ENCODE data around the gene MCM10. TPM values are rescaled to one million over a fixed set of nuclear protein-coding genes. Genes with fewer than 3 reads are reported as not detected.

Gene MCM10
- total RNA-seq = 10.4 to 14.8 TPM (median 12.5 TPM) in 3 replicates

DNA sequence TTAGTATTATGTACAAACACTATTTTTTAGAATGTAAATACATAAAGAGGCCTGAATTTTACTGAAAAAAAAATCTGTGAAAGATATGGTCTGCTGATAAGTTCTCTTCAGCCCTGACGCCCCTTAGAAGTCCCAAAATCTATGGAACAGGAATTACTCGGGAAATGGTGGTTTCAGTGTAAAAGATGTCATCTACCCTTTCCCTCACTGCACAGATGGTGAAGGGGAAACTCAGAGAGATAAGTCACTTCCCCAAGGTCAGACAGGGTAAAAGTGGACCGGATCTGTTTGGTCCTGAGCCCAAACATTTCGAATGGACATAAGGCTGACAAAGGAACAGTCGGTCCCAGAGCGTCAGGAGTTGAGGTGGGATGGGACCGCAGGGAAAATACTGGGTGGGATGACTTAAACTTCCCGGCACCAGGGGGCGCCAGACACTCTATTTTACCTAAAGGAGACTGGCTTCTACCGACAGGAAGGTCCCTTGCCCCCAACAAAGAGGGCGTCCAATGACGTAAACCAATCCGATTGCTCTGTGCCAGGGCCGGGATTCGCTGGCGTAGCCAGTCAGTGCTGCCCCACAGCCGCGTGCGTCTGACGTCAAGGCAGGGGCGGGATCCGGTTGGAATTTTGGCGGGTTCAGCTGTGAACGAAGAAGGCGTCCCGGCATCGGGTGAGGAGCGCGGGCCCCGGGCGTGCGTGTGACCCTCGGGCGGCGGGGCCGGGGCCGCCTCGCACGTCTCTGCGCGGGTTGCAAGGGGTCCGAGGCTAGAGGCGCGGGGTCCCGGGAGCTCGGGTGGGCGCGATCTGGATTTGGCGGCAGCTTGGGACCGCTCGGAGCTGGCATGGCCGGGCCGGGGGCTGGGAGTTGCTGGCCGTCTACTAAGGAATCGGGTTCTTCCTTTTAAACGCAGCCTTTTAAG is at the start of gene MCM10:
TSS of gene MCM10 (plus strand) at position 625 of the 923 bp plus-strand sequence. CDS start 2,645 bp downstream, outside the sequence.
- Mint-ChIP-seq H3K27ac (peak within 1 kb of the TSS; percentile 70), H3K4me1 (peaks cover 14% of the 10 kb centered on the region), H3K36me3 (no peaks in the 10 kb centered on the region), H3K27me3 (ENCODE audit: low read depth) (no peaks in the 10 kb centered on the region), H3K9me3 (no peaks in the 10 kb centered on the region), H3K4me3 (peak within 1 kb of the TSS; percentile 77)
- TF ChIP-seq, protein P1, sequence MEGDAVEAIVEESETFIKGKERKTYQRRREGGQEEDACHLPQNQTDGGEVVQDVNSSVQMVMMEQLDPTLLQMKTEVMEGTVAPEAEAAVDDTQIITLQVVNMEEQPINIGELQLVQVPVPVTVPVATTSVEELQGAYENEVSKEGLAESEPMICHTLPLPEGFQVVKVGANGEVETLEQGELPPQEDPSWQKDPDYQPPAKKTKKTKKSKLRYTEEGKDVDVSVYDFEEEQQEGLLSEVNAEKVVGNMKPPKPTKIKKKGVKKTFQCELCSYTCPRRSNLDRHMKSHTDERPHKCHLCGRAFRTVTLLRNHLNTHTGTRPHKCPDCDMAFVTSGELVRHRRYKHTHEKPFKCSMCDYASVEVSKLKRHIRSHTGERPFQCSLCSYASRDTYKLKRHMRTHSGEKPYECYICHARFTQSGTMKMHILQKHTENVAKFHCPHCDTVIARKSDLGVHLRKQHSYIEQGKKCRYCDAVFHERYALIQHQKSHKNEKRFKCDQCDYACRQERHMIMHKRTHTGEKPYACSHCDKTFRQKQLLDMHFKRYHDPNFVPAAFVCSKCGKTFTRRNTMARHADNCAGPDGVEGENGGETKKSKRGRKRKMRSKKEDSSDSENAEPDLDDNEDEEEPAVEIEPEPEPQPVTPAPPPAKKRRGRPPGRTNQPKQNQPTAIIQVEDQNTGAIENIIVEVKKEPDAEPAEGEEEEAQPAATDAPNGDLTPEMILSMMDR (IDR thresholded peaks at IDR 0.05; ENCODE audit: unreplicated experiment) = peak; percentile 95
- DNase-seq (ENCODE audit: low spot score in 2 of 2, unreplicated experiment in 2 of 2) = peak; percentile 94 to 98

DNA sequence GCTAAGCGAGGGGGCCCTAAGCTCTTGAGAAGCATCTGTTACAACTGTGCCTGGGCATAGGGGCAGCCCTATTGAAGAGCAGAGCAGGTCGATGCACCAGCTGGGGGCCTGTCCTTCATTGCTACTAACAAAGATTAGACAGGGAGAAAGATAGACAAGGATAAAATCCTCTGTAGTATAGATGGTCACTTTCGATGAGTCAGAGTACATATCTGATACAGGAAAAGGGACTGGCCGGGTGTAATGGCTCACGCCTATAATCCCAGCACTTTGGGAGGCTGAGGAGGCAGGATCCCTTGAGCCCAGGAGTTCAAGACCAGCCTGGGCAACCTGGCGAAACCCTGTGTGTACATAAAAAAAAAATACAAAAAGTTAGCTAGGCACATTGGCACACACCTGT is 47.8 kb upstream of the MCM10 start:
- TF ChIP-seq, protein P1 (IDR thresholded peaks at IDR 0.05; ENCODE audit: unreplicated experiment) = no peak
- no peak overlapping the region for H3K27ac Mint-ChIP-seq
- DNase-seq (ENCODE audit: low spot score in 2 of 2, unreplicated experiment in 2 of 2) = no peak
- peaks cover 27% of the 10 kb centered on the region for H3K36me3 Mint-ChIP-seq
- peaks cover 16% of the 10 kb centered on the region for H3K4me1 Mint-ChIP-seq
- no peak overlapping the region for H3K4me3 Mint-ChIP-seq
- no peaks in the 10 kb centered on the region for H3K27me3 Mint-ChIP-seq (ENCODE audit: low read depth)
- no peaks in the 10 kb centered on the region for H3K9me3 Mint-ChIP-seq

DNA sequence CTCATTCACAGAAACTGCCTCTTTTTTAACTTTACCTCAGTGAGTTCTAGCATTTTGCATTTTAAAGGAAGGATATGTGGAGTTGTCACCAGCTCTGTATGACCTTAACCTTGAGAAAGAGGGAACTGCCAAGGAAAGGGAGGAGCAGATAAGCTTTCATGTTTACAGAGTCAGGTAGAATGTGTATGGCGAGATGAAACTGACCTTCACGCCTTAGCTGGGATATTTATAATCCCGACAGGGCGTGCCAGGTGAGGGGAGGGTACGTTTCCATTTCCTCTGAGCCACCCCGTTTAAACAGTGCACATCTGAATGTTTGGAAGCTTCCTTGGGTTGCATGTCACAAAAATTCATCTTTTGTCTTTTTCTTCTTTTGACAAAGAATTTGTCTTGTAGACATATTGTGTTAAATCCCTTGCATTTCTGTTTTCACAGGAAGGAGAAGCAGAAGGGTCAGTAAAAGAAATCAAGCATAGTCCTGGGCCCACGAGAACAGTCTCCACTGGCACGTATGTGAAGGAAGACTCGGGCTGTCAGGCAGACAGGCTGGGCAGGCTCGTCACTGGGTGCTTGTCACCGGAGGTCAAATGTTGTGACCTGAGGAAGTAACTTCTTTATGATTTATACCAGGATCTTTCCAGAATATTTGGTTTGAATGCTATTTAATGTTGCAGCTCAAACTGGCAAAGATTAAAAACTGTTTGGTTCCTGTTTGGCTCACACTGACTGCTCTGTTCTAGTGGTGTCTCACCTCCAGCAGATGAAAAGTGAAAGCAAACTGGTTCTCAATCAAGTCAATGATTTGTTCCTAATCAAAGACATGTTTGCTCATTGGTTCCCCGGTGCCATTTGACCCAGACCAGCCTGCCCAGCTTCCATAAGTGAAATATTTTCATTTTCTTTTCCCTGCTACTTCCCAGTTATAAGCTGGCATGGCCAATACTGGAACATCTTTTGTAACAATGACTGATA is 45.2 kb upstream of the MCM10 start:
- Mint-ChIP-seq H3K27me3 (ENCODE audit: low read depth) (no peaks in the 10 kb centered on the region), H3K27ac (no peak overlapping the region), H3K4me3 (no peak overlapping the region), H3K4me1 (peaks cover 16% of the 10 kb centered on the region), H3K36me3 (peaks cover 35% of the 10 kb centered on the region), H3K9me3 (no peaks in the 10 kb centered on the region)
- no peak for DNase-seq (ENCODE audit: low spot score in 2 of 2, unreplicated experiment in 2 of 2)
- TF ChIP-seq, protein P1 (IDR thresholded peaks at IDR 0.05; ENCODE audit: unreplicated experiment) = no peak

DNA sequence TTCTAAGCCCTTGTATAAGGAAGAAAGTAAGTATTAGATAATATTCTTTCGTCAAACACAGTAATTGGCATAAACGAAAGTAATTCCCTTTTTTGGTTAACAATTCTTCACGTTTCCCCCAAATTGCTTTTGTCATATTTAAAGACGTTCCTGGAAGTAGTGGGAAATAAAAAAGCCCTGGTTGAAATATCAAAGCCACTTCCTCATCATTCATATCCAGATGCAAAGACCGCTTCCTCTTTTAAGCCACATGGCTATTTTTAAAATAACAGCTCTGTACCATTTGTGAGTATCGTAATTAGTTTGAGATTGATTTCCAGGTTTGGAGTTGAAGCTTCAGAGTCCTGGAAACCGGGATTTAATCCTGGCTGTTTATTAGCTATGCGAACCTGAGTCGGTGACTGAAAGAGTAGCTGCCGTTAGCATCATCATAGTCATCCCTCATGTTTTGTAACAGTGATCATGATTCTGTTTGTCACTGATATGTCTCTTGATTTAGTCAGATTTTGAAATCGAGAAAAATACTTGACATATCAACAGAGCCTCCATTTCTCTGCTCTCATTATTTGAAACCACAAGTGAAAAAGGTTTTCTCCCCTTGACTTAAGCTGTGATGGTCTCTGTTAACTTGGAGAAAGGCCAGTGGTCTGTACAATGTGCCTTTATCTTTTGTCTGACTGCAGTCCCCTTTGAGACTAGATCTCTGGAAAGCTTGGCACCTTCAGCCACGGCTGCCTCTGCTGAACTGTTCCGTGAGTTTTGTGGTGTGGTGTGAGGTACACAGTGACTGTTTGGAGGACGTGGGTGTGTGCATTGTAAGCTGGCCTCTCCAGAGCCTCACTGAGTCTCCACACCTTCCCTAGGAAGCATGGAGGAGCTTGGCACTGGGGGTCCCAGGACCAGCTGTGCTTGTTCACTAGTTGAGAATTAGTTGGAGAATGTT is 43.2 kb upstream of the MCM10 start:
- Mint-ChIP-seq H3K4me1 (peaks cover 8% of the 10 kb centered on the region), H3K27ac (no peak overlapping the region), H3K9me3 (no peaks in the 10 kb centered on the region), H3K4me3 (no peak overlapping the region), H3K27me3 (ENCODE audit: low read depth) (no peaks in the 10 kb centered on the region), H3K36me3 (peaks cover 45% of the 10 kb centered on the region)
- TF ChIP-seq, protein P1 (IDR thresholded peaks at IDR 0.05; ENCODE audit: unreplicated experiment) = no peak
- DNase-seq (ENCODE audit: low spot score in 2 of 2, unreplicated experiment in 2 of 2) = no peak
